ENCODE data around the gene PLA2G2D.

GRCh38 chr1:20074725-20075171 lies 44.6 kb downstream of the PLA2G2D start:
- no peak for TF ChIP-seq FOXA1 (IDR thresholded peaks at IDR 0.05; ENCODE audit: borderline replicate concordance)
- TF ChIP-seq ELF2 (CRISPR knock-in tag; IDR thresholded peaks at IDR 0.05), result no peak
- TF ChIP-seq SIN3A (IDR thresholded peaks at IDR 0.05; ENCODE audit: borderline replicate concordance in 2 of 2, control insufficient read depth in 1 of 2, low read depth in 2 of 2, low read length in 2 of 2), result no peak
- no peak for TF ChIP-seq PHF21A (IDR thresholded peaks at IDR 0.05; ENCODE audit: borderline replicate concordance, low read depth)
- TF ChIP-seq ZNF316 (IDR thresholded peaks at IDR 0.05), result no peak
- no peak for TF ChIP-seq EGR1 (conservative IDR thresholded peaks at IDR 0.05)
- TF ChIP-seq CEBPB (tag; IDR thresholded peaks at IDR 0.05), result no peak
- TF ChIP-seq TAF15 (IDR thresholded peaks at IDR 0.05; ENCODE audit: low read depth, low read length), result no peak
- no peak for TF ChIP-seq RCOR1 (IDR thresholded peaks at IDR 0.05; ENCODE audit: borderline replicate concordance in 1 of 2, low read depth in 2 of 2, low read length in 2 of 2)
- TF ChIP-seq EZH2 (IDR thresholded peaks at IDR 0.05; ENCODE audit: borderline replicate concordance, low read depth, low read length), result no peak
- no peak for TF ChIP-seq DIDO1 (tag; IDR thresholded peaks at IDR 0.05; ENCODE audit: low read depth)
